Stimulated activated naive CD8-positive, alpha-beta T cell treated with anti-CD3 and anti-CD28 coated beads, Interleukin-15, Interleukin-2, amounts not matched to agents 100 ng/mL and 50 ng/mL, for 24 hours (primary cell): ENCODE measurements around the gene RAB27A.
"Not testable (repeated sequence)": the region's sequence is repeated elsewhere in the genome, so short reads cannot be mapped to it uniquely, and the experiment has no call there.

Source experiments
- H3K27ac Mint-ChIP-seq: one replicate; pipeline ENCODE4 v1.8.0; 2021; ENCODE audit warnings: mild to moderate bottlenecking, mixed read lengths
- H3K27me3 Mint-ChIP-seq: one replicate; pipeline ENCODE4 v1.8.0; 2021; ENCODE audit warnings: mixed read lengths
- H3K36me3 Mint-ChIP-seq: one replicate; pipeline ENCODE4 v1.8.0; 2021; ENCODE audit warnings: low read depth, mixed read lengths
- H3K4me1 Mint-ChIP-seq: one replicate; pipeline ENCODE4 v1.8.0; 2021; ENCODE audit warnings: low read depth, mixed read lengths
- H3K4me3 Mint-ChIP-seq: one replicate; pipeline ENCODE4 v1.8.0; 2021; ENCODE audit warnings: mild to moderate bottlenecking, mixed read lengths
- H3K9me3 Mint-ChIP-seq: one replicate; pipeline ENCODE4 v1.8.0; 2021; ENCODE audit warnings: mixed read lengths

Gene RAB27A

DNA sequence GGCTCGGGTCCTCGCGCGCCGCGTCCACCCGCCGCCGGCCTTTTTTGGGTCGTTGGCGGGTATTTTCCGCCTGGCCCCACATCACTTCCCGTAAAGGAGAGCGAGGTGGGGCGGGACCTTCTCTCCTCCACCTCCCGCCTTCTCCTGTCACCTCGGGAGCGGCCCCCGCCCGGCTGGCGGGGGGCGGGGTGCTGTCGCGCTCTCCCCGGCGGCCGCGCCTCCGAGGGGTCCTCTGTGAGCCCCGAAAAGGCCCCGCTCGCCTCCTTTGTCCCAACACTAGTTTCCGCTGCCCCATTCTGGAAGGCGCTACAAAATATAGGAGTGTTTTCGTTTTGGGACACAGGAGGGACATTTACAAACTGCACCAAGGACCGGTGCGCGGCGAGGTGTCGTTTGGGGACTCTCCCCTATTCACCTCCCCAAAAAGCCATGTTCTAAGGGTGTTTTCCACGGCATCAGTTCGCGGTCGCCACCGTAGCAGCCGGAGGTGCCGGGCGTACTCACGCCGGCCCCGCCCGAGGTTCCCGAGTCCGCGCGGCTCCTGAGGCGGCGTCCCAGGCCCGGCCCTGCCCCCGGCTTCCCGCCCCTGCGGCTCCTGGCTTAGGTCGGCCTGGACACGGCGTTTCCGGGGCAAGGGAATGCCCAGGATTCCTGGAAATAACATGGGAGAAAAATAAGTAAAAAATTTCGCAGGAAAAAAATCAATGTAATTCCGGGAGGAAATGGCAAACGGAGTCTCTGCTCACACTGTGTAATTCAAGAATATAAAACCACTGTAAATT, at the start of gene RAB27A:
Gene RAB27A (minus strand): TSS at position 68 of the 782 bp plus-strand sequence. CDS start 54,879 bp downstream, outside the sequence.
- Mint-ChIP-seq H3K4me3 (peak within 1 kb of the TSS; percentile 96), H3K27me3 (no peaks in the 10 kb centered on the region), H3K27ac (peak within 1 kb of the TSS; percentile 98), H3K9me3 (no peaks in the 10 kb centered on the region), H3K4me1 (peaks cover 45% of the 10 kb centered on the region), H3K36me3 (peaks cover 41% of the 10 kb centered on the region)

DNA sequence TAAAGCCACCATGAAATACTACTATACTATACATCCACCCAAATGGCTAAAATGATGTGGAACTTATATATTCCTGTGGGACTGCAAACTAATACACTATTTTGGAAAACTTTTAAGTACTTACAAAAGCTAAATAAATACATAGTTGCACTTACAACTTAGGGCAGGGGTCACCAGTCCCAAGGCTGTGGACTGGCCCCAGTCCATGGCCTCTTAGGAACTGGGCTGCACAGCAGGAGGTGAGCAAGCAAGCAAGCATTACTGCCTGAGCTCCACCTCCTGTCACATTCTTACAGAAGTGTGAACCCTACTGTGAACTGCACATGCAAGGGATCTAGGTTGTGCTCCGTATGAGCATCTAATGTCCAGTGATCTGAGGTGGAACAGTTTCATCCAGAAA, 47.5 kb upstream of the RAB27A start:
- Mint-ChIP-seq H3K27me3 (no peaks in the 10 kb centered on the region), H3K36me3 (peaks cover 33% of the 10 kb centered on the region), H3K4me3 (no peak overlapping the region), H3K27ac (no peak overlapping the region), H3K9me3 (no peaks in the 10 kb centered on the region), H3K4me1 (no peaks in the 10 kb centered on the region)

DNA sequence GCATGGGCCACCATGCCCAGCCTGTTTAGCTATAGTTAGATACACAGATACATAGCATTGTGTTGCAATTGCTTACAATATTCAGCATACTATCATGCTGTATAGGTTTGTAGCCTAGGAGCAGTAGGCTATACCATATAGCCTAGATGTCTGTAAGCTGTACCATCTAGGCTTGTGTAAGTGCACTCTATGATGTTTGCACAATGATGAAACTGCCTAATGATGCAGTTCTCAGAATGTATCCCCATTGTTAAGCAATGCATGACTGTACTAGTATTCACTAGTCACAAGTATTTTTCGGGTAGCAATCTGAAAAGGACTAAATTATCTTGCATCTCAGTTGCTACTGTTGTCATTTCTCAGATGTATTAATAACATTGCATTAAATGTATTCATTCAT, 45.4 kb upstream of the RAB27A start:
- no peaks in the 10 kb centered on the region for H3K27me3 Mint-ChIP-seq
- no peak overlapping the region for H3K4me3 Mint-ChIP-seq
- no peaks in the 10 kb centered on the region for H3K4me1 Mint-ChIP-seq
- H3K36me3 Mint-ChIP-seq = peaks cover 45% of the 10 kb centered on the region
- H3K27ac Mint-ChIP-seq = no peak overlapping the region
- H3K9me3 Mint-ChIP-seq = no peaks in the 10 kb centered on the region

DNA sequence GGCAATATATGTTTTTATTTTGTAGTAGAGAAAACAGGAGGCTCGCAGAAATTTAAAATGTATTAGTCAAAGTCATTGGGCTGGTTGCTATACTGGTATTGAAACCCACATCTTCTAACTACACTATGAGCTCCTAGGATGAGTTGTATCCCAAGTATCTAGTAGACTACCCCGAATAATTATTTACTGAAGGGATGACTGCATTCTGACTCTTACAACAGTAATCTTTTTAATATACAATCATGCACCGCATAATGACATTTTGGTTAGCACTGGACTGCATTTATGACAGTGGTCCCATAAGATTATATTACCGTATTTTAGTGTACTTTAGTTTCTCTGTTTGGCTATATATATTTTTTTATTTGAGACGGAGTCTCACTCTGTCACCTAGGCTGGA, 44.8 kb upstream of the RAB27A start:
- no peak overlapping the region for H3K27ac Mint-ChIP-seq
- H3K4me3 Mint-ChIP-seq = no peak overlapping the region
- no peaks in the 10 kb centered on the region for H3K9me3 Mint-ChIP-seq
- H3K36me3 Mint-ChIP-seq = peaks cover 45% of the 10 kb centered on the region
- H3K27me3 Mint-ChIP-seq = no peaks in the 10 kb centered on the region
- no peaks in the 10 kb centered on the region for H3K4me1 Mint-ChIP-seq

DNA sequence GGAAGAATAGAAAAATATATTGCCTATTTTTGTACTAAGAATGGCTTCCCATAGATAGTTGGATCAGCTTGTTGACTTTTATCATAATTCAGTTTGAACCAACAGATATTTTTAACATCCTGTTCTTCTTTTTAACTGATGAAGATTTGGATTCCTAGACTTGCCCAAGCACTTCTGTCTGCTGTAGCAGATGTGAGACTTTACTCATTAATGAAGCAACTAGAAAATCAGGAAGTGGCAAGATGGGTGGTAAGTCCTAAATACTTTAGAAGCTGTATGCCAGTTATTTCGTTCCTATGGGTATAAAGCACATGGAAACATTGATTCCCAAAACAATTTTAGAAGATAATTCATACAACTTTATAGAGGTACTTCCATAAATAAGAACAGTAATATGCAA, 37.8 kb upstream of the RAB27A start:
- Mint-ChIP-seq H3K27ac (no peak overlapping the region), H3K4me1 (peaks cover 15% of the 10 kb centered on the region), H3K36me3 (peaks cover 24% of the 10 kb centered on the region), H3K4me3 (no peak overlapping the region), H3K27me3 (no peaks in the 10 kb centered on the region), H3K9me3 (no peaks in the 10 kb centered on the region)

DNA sequence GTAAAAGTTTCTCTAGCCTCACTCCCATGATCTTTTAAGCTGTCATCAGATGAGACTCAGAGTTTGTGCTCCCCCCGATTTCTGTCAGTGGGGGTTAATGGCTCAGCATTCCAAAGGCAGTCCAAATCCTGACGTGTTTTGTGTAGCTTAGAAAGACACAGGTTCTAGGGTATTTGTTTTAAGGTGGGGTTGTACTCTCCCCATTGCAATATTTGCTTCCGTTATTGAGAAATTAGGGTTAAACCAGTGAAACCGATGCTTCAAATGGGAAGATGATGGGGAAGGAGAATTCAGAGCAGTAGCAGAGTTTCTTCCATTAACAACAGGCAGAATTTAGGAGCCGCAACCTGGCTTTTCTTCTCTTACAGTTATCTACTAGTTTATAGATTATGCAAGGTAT, 32.9 kb upstream of the RAB27A start:
- Mint-ChIP-seq H3K27ac (no peak overlapping the region), H3K27me3 (no peaks in the 10 kb centered on the region), H3K9me3 (no peaks in the 10 kb centered on the region), H3K4me3 (no peak overlapping the region), H3K36me3 (peaks cover 22% of the 10 kb centered on the region), H3K4me1 (peaks cover 43% of the 10 kb centered on the region)

DNA sequence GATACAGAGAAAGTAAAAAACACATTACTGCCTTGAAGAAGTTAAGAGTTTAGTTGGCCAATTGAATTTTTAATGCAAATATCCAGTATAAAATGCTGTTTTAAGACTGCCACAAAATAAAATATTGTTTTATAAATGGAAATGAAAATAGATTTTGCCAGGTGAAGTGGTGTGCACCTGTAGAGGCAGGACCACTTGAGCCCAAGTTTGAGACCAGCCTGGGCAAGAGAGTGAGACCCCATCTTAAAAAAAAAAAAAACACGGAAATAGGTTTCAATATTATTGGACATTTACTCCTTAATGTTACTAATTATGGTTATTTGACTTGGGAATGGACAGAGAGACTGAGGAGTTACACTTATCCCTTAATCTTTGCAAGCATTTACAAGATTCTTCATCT, 31.4 kb upstream of the RAB27A start:
- Mint-ChIP-seq H3K36me3 (peaks cover 31% of the 10 kb centered on the region), H3K9me3 (no peaks in the 10 kb centered on the region), H3K4me3 (no peak overlapping the region), H3K27me3 (no peaks in the 10 kb centered on the region), H3K27ac (no peak overlapping the region), H3K4me1 (peaks cover 57% of the 10 kb centered on the region)

DNA sequence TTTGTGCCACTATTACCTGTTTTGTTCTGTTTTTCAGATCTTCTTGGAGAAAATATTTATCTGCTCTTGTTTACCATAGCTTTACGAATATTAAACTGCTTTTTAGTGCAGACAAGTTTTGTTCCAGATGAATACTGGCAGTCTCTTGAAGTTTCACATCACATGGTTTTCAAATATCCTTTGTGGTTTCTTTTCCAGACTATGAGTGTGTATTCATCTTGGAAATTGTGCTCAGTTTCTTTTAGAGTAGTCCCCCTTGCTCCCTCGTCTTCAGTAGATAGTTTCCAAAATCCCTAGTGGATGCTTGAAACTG, 30.6 kb upstream of the RAB27A start:
- H3K27ac Mint-ChIP-seq = no peak overlapping the region

DNA sequence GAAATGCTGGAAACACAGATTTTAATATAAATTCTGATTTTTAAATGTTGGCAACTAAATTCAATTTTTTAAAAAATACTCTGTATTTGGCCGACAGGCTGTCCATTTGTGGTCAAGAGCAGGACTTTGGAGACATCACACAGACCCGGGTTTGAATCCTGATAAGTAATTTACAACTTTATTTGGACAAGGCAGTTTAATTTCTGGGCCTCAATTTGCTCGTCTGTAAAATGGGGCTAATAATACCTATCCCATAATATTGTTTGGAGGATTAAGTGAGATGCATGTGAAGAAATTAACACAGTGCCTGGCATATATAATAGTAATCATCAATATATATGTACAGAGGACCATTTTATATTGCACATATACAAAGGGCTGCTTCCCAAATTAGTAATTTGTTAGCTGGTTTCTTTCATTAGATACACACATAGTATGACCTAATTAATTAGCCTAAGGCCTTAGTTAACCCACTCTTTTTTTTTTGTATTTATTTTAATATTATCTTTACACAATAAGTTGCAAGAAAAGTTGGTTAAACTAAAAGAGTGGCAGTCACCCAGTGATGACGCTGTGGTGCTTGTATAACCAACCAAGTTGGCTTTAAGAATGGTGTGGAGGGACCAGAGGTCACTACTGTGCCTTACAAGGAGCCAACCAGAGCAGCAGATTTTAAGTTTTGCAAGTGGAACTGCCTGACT, 30.1 kb upstream of the RAB27A start:
- Mint-ChIP-seq H3K4me1 (peaks cover 70% of the 10 kb centered on the region), H3K27me3 (no peaks in the 10 kb centered on the region), H3K27ac (peak overlapping the region; percentile 98), H3K9me3 (no peaks in the 10 kb centered on the region), H3K4me3 (peak overlapping the region; percentile 95), H3K36me3 (peaks cover 35% of the 10 kb centered on the region)

More for the DNA sequence above, 30.6 kb upstream of the RAB27A start:
- Mint-ChIP-seq H3K4me1 (peaks cover 65% of the 10 kb centered on the region), H3K9me3 (no peaks in the 10 kb centered on the region), H3K27me3 (no peaks in the 10 kb centered on the region), H3K36me3 (peaks cover 35% of the 10 kb centered on the region), H3K4me3 (peak overlapping the region; percentile 95)

DNA sequence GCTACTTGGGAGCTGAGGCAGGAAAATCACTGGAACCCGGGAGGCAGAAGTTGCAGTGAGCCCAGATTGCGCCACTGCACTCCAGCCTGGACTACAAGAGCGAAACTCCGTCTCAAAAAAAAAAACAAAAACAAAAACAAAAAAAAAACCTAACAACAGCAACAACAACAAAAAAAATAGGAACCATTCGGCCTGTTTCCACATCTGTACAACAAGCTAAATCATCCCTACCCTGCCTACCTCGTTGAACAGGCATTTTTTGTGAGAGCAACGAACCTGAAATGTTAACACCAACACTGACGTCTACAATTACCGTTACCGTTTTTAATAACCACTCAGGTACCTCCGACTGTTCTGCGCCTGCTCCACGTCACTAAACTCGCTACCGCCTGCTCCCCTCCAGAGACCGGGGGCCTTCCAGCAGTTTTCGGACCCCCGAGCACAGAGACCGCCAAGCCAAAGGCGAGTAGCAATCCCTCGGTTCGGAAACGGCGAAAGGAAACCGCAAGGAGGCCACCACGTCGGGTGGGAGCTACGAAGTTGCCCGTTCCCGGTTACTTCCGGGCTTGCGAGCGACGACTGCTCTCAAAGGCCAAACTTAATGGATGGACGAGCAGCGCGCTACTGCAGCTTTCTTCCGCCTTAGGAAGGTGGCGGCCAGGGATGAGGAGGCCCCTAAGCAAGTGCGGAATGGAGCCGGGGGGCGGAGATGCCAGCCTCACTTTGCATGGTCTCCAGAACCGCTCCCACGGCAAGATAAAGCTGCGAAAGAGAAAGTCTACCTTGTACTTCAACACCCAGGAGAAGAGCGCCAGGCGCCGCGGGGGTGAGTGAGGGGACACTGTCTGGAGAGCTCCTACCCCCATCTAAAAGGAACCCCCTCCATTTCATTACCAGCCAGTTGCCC, 29.2 kb upstream of the RAB27A start, which contains the start of the genes PIGB and PIGBOS1:
Gene PIGB (plus strand): TSS at position 635 of the 907 bp plus-strand sequence. CDS start 29 bp downstream, at position 664.
Gene PIGBOS1 (minus strand): TSS at position 536 of the 907 bp plus-strand sequence. CDS start 1,331 bp downstream, outside the sequence.
- Mint-ChIP-seq H3K9me3 (no peaks in the 10 kb centered on the region), H3K27ac (peak within 1 kb of the TSS; percentile 98), H3K4me3 (peak within 1 kb of the TSS; percentile 95), H3K36me3 (peaks cover 35% of the 10 kb centered on the region), H3K4me1 (peaks cover 75% of the 10 kb centered on the region), H3K27me3 (no peaks in the 10 kb centered on the region)

DNA sequence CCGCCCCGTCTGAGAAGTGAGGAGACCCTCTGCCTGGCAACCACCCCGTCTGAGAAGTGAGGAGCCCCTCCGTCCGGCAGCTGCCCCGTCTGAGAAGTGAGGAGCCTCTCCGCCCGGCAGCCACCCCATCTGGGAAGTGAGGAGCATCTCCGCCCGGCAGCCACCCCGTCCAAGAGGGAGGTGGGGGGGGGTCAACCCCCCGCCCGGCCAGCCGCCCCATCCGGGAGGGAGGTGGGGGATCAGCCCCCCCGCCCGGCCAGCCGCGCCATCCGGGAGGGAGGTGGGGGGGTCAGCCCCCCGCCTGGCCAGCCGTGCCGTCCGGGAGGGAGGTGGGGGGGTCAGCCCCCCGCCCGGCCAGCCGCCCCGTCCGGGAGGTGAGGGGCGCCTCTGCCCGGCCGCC, 13.2 kb upstream of the RAB27A start:
- H3K27me3 Mint-ChIP-seq, H3K9me3 Mint-ChIP-seq, H3K4me1 Mint-ChIP-seq, H3K27ac Mint-ChIP-seq, H3K4me3 Mint-ChIP-seq: not testable (repeated sequence)
- H3K36me3 Mint-ChIP-seq = peaks cover 17% of the 10 kb centered on the region

DNA sequence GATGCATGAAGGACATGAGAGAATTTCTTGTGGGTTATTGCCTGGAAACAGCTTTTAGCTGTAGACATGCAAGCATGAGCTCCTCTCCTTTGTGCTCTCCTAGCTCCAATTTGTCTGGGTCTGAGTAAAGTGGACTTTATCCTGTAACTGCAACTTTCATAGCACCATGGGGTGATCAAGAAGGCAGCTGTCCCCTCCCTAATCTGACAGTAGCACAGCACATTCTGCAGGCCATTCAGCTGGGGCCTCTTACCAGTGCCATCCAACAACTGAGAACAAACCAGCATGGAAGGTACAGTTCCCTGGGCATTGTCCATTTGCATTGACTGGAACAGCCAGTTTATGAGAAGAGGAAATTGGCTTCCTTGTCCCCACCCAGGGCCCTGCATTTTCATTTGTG, 7.7 kb upstream of the RAB27A start:
- Mint-ChIP-seq H3K27ac (no peak overlapping the region), H3K27me3 (no peaks in the 10 kb centered on the region), H3K4me3 (no peak overlapping the region), H3K36me3 (no peaks in the 10 kb centered on the region), H3K9me3 (no peaks in the 10 kb centered on the region), H3K4me1 (peaks cover 6% of the 10 kb centered on the region)

DNA sequence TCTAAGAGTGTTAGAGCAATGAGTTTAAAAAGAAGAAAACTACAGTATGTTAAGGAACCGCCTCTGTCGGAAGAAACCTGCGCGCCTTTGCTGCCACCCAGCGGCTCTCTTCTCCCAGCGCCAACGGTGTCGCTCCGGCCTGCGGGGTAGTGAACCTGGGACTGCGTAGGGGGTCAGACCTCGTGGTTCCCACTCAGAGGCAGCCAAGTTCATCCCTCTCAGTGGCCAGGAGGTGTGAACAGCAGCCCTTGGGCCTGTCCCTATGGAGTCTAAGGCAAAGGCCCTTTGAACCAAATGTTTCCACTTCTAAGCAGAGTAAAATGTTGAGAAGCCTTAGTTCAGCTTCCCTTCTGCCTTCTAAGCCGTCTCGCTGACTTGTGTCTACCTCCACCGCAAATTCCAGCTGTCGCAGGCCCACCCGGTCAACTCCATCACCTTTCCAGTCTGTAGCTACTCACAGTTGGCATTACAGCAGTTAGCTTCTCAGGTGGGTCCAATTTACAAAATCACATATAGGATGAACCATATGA, 980 bp upstream of the RAB27A start:
- H3K4me3 Mint-ChIP-seq = peak overlapping the region; percentile 96
- peak overlapping the region; percentile 91 for H3K27ac Mint-ChIP-seq
- H3K9me3 Mint-ChIP-seq = no peaks in the 10 kb centered on the region
- H3K27me3 Mint-ChIP-seq = no peaks in the 10 kb centered on the region
- peaks cover 35% of the 10 kb centered on the region for H3K36me3 Mint-ChIP-seq
- peaks cover 39% of the 10 kb centered on the region for H3K4me1 Mint-ChIP-seq

DNA sequence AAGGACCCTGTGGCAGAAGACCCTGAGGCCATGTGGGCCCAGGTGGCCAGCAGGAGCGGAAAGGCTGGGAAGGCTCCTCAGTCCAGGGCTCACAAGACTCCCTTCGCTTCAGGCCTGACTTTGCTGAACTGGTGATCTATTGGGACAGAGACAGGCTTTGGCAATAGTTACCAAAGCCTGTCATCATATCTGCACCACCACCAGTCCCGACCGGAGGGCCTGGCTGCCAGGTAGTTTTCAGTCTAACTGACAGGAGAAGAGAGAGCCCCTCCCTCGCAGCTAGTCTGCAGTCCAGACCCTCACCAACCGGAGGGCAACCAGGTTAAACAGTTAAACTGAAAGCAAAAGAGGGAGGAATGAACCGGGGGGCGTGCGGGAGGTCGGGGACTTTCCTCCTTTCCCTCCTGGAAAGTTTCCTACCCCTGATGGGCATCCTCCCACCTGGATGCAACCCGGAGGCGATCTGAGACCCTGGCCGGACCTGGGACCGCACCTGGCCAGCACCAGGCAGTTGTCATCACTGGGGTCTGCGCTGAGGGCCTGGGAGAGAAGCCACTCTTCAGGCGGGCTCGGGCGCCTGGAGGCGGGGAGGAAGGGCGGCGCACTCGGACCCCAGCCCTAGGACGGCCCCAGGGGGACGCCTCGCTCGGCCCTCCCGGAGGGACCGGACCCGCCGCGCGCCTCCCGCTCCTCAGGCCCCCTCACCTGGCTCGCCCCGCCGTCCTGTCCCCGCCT, 435 bp downstream of the RAB27A start:
- no peaks in the 10 kb centered on the region for H3K27me3 Mint-ChIP-seq
- H3K27ac Mint-ChIP-seq = peak overlapping the region; percentile 98
- H3K4me1 Mint-ChIP-seq = peaks cover 53% of the 10 kb centered on the region
- H3K36me3 Mint-ChIP-seq = peaks cover 49% of the 10 kb centered on the region
- peak overlapping the region; percentile 96 for H3K4me3 Mint-ChIP-seq
- no peaks in the 10 kb centered on the region for H3K9me3 Mint-ChIP-seq
